Fibroblast of mammary gland (primary cell): ENCODE measurements around the gene DYRK1B.

Experiments used
- DNase-seq: peaks from one replicate; pipeline ENCODE4 v3.0.0-alpha.2; 2010; ENCODE audit warnings: low read depth
- H3K4me3 ChIP-seq: 2 replicates; pipeline ENCODE4 v1.5.1; 2011; ENCODE audit warnings: low read depth, mild to moderate bottlenecking, low read length, moderate library complexity; ENCODE audit not compliant: control insufficient read depth
- CTCF ChIP-seq: conservative IDR thresholded peaks from 2 replicates; pipeline ENCODE4 v1.5.1; 2011; ENCODE audit warnings: low read depth, low read length, inconsistent platforms; ENCODE audit not compliant: control insufficient read depth, insufficient read depth

DYRK1B gene

GRCh38 chr19:39825531-39826076, 8.4 kb downstream of the DYRK1B start:
- TF ChIP-seq CTCF: no peak
- DNase-seq: no peak
- no peak overlapping the region for H3K4me3 ChIP-seq

- no peak for TF ChIP-seq CTCF
- H3K4me3 ChIP-seq: no peak overlapping the region
- DNase-seq: no peak
Measured at GRCh38 chr19:39825093-39825463, 8.9 kb downstream of the DYRK1B start.

GRCh38 chr19:39824143-39825092, 9.5 kb downstream of the DYRK1B start:
- peak; percentile 92 for DNase-seq
- TF ChIP-seq CTCF: no peak

GRCh38 chr19:39823686-39824085, 10.3 kb downstream of the DYRK1B start:
- no peak for DNase-seq
- TF ChIP-seq CTCF: no peak
- H3K4me3 ChIP-seq: peak overlapping the region; percentile 85

More at GRCh38 chr19:39824143-39825092, 9.5 kb downstream of the DYRK1B start:
- H3K4me3 ChIP-seq: peak overlapping the region; percentile 85

GRCh38 chr19:39820696-39821095, 13.3 kb downstream of the DYRK1B start:
- no peak for TF ChIP-seq CTCF

GRCh38 chr19:39819786-39820185, 14.2 kb downstream of the DYRK1B start:
- DNase-seq: no peak
- no peak for TF ChIP-seq CTCF
- no peak overlapping the region for H3K4me3 ChIP-seq

More at GRCh38 chr19:39820696-39821095, 13.3 kb downstream of the DYRK1B start:
- H3K4me3 ChIP-seq: no peak overlapping the region
- no peak for DNase-seq
